BE2C (cell line): Measurements from ENCODE around the gene NUBPL.
"Not testable (repeated sequence)": the region's sequence is repeated elsewhere in the genome, so short reads cannot be mapped to it uniquely, and the experiment has no call there.

ENCODE experiments used
- DNase-seq: peaks from one replicate; pipeline ENCODE4 v3.0.0-alpha.2; 2020
- H3K27me3 ChIP-seq: fragments of 250-450 bp; sonication (Bioruptor Pico); 2 replicates; pipeline ENCODE4 v1.5.1; 2020; ENCODE audit warnings: mild to moderate bottlenecking
- H3K36me3 ChIP-seq: fragments of 250-450 bp; sonication (Bioruptor Pico); 2 replicates; pipeline ENCODE4 v1.5.1; 2020; ENCODE audit warnings: mild to moderate bottlenecking
- H3K4me1 ChIP-seq: fragments of 250-450 bp; sonication (Bioruptor Pico); 2 replicates; pipeline ENCODE4 v1.5.1; 2020
- H3K4me3 ChIP-seq: 2 replicates; pipeline ENCODE4 v1.5.1; 2011; ENCODE audit warnings: low read depth, low read length
- H3K9me3 ChIP-seq: fragments of 250-450 bp; sonication (Bioruptor Pico); 2 replicates; pipeline ENCODE4 v1.5.1; 2020
- TF ChIP-seq, protein P1 (sequence below): IDR thresholded peaks from 2 replicates; pipeline ENCODE4 v1.5.1; 2012; ENCODE audit warnings: mild to moderate bottlenecking, low read depth, low read length

Gene NUBPL

DNA sequence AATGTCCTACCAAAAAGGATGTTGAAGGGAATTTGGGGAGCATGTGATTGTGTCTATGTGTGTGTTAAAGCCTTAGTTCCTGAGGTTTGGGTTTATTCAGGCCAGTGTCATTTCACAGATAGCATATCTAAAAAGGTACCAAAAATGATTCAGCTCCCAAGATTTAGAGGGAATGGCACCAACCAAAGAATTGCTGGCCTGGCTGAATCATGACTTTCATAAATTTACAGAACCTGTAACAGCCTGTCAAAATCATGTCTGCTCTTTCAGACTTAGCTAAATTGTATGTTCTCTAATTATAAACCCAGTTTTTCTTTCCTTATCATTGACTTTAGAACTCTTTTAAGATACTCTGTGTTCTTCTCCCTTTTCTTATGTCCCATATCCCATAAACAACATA, 231.5 kb downstream of the NUBPL start:
- no peaks in the 10 kb centered on the region for H3K27me3 ChIP-seq
- H3K36me3 ChIP-seq = no peaks in the 10 kb centered on the region
- H3K9me3 ChIP-seq = no peaks in the 10 kb centered on the region
- H3K4me3 ChIP-seq = no peak overlapping the region
- no peaks in the 10 kb centered on the region for H3K4me1 ChIP-seq
- TF ChIP-seq, protein P1, sequence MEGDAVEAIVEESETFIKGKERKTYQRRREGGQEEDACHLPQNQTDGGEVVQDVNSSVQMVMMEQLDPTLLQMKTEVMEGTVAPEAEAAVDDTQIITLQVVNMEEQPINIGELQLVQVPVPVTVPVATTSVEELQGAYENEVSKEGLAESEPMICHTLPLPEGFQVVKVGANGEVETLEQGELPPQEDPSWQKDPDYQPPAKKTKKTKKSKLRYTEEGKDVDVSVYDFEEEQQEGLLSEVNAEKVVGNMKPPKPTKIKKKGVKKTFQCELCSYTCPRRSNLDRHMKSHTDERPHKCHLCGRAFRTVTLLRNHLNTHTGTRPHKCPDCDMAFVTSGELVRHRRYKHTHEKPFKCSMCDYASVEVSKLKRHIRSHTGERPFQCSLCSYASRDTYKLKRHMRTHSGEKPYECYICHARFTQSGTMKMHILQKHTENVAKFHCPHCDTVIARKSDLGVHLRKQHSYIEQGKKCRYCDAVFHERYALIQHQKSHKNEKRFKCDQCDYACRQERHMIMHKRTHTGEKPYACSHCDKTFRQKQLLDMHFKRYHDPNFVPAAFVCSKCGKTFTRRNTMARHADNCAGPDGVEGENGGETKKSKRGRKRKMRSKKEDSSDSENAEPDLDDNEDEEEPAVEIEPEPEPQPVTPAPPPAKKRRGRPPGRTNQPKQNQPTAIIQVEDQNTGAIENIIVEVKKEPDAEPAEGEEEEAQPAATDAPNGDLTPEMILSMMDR = no peak
- no peak for DNase-seq

DNA sequence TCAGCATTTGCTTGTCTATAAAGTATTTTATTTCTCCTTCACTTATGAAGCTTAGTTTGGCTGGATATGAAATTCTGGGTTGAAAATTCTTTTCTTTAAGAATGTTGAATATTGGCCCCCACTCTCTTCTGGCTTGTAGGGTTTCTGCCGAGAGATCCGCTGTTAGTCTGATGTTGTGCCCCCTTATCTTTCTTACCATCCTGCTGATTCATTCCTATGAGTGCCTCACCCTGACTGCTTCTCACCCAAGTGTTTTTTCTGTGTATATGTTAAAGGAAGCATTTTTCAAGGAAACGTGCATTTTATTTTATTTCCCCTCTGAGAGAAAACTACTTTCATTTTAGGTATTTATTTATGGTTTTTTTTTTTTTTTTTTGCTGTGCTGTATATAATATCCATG, 236.7 kb downstream of the NUBPL start:
- not testable (repeated sequence) for H3K4me3 ChIP-seq, H3K27me3 ChIP-seq, H3K9me3 ChIP-seq, H3K36me3 ChIP-seq, H3K4me1 ChIP-seq, DNase-seq

DNA sequence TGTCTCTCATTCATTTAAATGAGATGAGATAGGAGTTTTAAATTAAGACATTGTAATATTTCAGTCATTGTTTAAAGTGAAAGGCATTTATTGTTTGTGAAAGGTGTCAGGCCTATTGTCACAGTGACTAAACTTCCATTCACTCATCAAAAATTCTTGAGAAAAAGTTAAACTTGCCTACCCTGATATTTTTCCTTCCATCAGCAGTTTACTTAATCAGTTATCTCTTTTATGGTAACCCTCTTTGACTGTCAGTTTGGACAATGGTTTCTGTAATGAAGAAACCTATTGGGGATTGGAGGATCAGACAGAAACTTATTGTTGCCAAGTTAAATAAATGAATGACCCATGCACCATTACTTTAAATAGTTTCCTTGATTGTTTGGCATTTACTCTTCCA, 241.6 kb downstream of the NUBPL start:
- Histone ChIP-seq H3K36me3 (no peaks in the 10 kb centered on the region), H3K9me3 (no peaks in the 10 kb centered on the region), H3K27me3 (no peaks in the 10 kb centered on the region), H3K4me3 (no peak overlapping the region), H3K4me1 (no peaks in the 10 kb centered on the region)
- no peak for DNase-seq
- TF ChIP-seq, protein P1 = no peak

- no peaks in the 10 kb centered on the region for H3K27me3 ChIP-seq
- H3K9me3 ChIP-seq = no peaks in the 10 kb centered on the region
- no peak for DNase-seq
- no peaks in the 10 kb centered on the region for H3K36me3 ChIP-seq
- TF ChIP-seq, protein P1 = no peak
- H3K4me3 ChIP-seq = no peak overlapping the region
- H3K4me1 ChIP-seq = no peaks in the 10 kb centered on the region
Observed at GRCh38 chr14:31806249-31806648, 245.0 kb downstream of the NUBPL start.

- DNase-seq, H3K27me3 ChIP-seq, H3K36me3 ChIP-seq, H3K4me3 ChIP-seq, H3K9me3 ChIP-seq, H3K4me1 ChIP-seq: not testable (repeated sequence)
Observed at GRCh38 chr14:31811693-31812628, 250.8 kb downstream of the NUBPL start.

- not testable (repeated sequence) for H3K4me1 ChIP-seq, H3K36me3 ChIP-seq, H3K9me3 ChIP-seq, H3K4me3 ChIP-seq, DNase-seq, H3K27me3 ChIP-seq
Observed at GRCh38 chr14:31813724-31814490, 252.7 kb downstream of the NUBPL start.

DNA sequence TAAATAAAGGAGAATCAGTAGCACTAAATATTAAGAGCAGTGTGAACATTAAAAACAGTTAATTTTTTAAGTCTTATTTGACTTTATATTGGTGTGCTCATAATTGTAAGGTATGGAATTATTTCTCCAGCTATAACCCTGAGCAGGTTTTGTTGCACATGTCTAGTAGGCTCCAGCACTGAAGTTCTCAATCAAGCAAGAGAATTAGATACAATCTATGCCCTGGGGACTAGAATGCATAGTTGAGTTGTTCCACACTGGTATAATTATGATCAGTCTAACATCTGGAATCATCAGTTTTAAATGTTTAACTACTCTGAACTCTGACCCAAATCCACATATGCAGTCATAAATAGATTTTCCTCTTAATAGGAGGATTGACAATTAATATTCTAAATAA, 258.1 kb downstream of the NUBPL start:
- Histone ChIP-seq H3K27me3 (no peaks in the 10 kb centered on the region), H3K4me3 (no peak overlapping the region), H3K4me1 (no peaks in the 10 kb centered on the region), H3K9me3 (no peaks in the 10 kb centered on the region), H3K36me3 (no peaks in the 10 kb centered on the region)
- TF ChIP-seq, protein P1 = no peak
- no peak for DNase-seq
